HepG2 (cell line): ENCODE measurements around the gene ARHGEF39. TPM values are rescaled to one million over a fixed set of nuclear protein-coding genes. Genes with fewer than 3 reads are reported as not detected.

ENCODE experiments used
- ELF1 ChIP-seq: sonication (generic); formaldehyde crosslinking; IDR thresholded peaks from 2 replicates; pipeline ENCODE4 v1.4.0; 2020; ENCODE audit warnings: missing genetic modification reagents
- FOXJ3 ChIP-seq: sonication (generic); formaldehyde crosslinking; IDR thresholded peaks from 2 replicates; pipeline ENCODE4 v1.4.0; 2020; ENCODE audit warnings: missing genetic modification reagents, mild to moderate bottlenecking, borderline replicate concordance
- HNRNPUL1 ChIP-seq: fragments of 200-400 bp; formaldehyde crosslinking; IDR thresholded peaks from 2 replicates; pipeline ENCODE4 v1.6.1; 2017; ENCODE audit warnings: low read depth, mild to moderate bottlenecking, low read length, moderate library complexity
- KAT7 ChIP-seq: IDR thresholded peaks from 2 replicates; pipeline ENCODE4 v1.6.1; 2018; ENCODE audit warnings: borderline replicate concordance, missing compliant biosample characterization
- KDM5B ChIP-seq: sonication (generic); formaldehyde crosslinking; IDR thresholded peaks from 2 replicates; pipeline ENCODE4 v1.4.0; 2020; ENCODE audit warnings: missing genetic modification reagents, mild to moderate bottlenecking, borderline replicate concordance
- LCORL ChIP-seq, 2 experiments: fragments of 450-650 bp in 1 of 2; sonication (generic) in 1 of 2; formaldehyde crosslinking in 1 of 2; IDR thresholded peaks; 2 replicates each; pipeline versions ENCODE4 v1.5.0 to v1.6.1; 2017 to 2020; ENCODE audit warnings: antibody characterized with exemption in 1 of 2, missing genetic modification reagents in 1 of 2
- MYC ChIP-seq: sonication (generic); formaldehyde crosslinking; IDR thresholded peaks from 2 replicates; pipeline ENCODE4 v1.9.0; 2021; ENCODE audit warnings: missing genetic modification reagents, borderline replicate concordance
- NCOR1 ChIP-seq: fragments of 200-600 bp; sonication (generic); IDR thresholded peaks from 2 replicates; pipeline ENCODE4 v1.7.0; 2017; ENCODE audit warnings: antibody characterized with exemption, low read length, borderline replicate concordance
- PAWR ChIP-seq: sonication (generic); formaldehyde crosslinking; IDR thresholded peaks from 2 replicates; pipeline ENCODE4 v1.4.0; 2020; ENCODE audit warnings: missing genetic modification reagents, mild to moderate bottlenecking, borderline replicate concordance
- PRPF4 ChIP-seq: fragments of 200-400 bp; formaldehyde crosslinking; IDR thresholded peaks from 2 replicates; pipeline ENCODE4 v1.6.1; 2016; ENCODE audit warnings: low read length, low read depth; ENCODE audit not compliant: poor library complexity, severe bottlenecking
- RARG ChIP-seq: sonication (generic); formaldehyde crosslinking; IDR thresholded peaks from 2 replicates; pipeline ENCODE4 v1.4.0; 2020; ENCODE audit warnings: low read depth, mild to moderate bottlenecking, missing genetic modification reagents
- RNF219 ChIP-seq: sonication (generic); formaldehyde crosslinking; IDR thresholded peaks from 2 replicates; pipeline ENCODE4 v1.5.0; 2020; ENCODE audit warnings: mild to moderate bottlenecking, missing genetic modification reagents
- SYNCRIP ChIP-seq: fragments of 200-400 bp; formaldehyde crosslinking; IDR thresholded peaks from 2 replicates; pipeline ENCODE4 v1.6.1; 2018; ENCODE audit warnings: mild to moderate bottlenecking, low read depth, low read length; ENCODE audit not compliant: insufficient read depth
- TOE1 ChIP-seq: sonication (generic); formaldehyde crosslinking; IDR thresholded peaks from 2 replicates; pipeline ENCODE4 v1.4.0; 2020; ENCODE audit warnings: mild to moderate bottlenecking, missing genetic modification reagents
- XBP1 ChIP-seq: sonication (generic); formaldehyde crosslinking; IDR thresholded peaks from 2 replicates; pipeline ENCODE4 v1.5.0; 2020; ENCODE audit warnings: missing genetic modification reagents
- ZFAT ChIP-seq: sonication (generic); formaldehyde crosslinking; conservative IDR thresholded peaks from 2 replicates; pipeline ENCODE4 v1.8.1; 2023; ENCODE audit warnings: missing genetic modification reagents, inconsistent platforms
- ZHX2 ChIP-seq, 2 experiments: sonication (generic) in 1 of 2; formaldehyde crosslinking in 1 of 2; IDR thresholded peaks; 2 replicates each; pipeline versions ENCODE4 v1.6.1 to v1.9.0; 2014 to 2022; ENCODE audit warnings: antibody characterized with exemption in 1 of 2, borderline replicate concordance in 1 of 2, inconsistent platforms in 1 of 2, low read depth in 1 of 2, missing genetic modification reagents in 1 of 2
- ZNF441 ChIP-seq: sonication (generic); formaldehyde crosslinking; IDR thresholded peaks from 2 replicates; pipeline ENCODE4 v1.7.0; 2021; ENCODE audit warnings: missing genetic modification reagents, borderline replicate concordance
- ZNF709 ChIP-seq: sonication (generic); formaldehyde crosslinking; IDR thresholded peaks from 2 replicates; pipeline ENCODE4 v1.5.0; 2020; ENCODE audit warnings: mild to moderate bottlenecking, missing genetic modification reagents
- ZNF749 ChIP-seq: sonication (generic); formaldehyde crosslinking; IDR thresholded peaks from 2 replicates; pipeline ENCODE4 v1.8.0; 2022; ENCODE audit warnings: mild to moderate bottlenecking, missing genetic modification reagents, moderate library complexity, borderline replicate concordance
- ZSCAN20 ChIP-seq: sonication (generic); formaldehyde crosslinking; IDR thresholded peaks from 2 replicates; pipeline ENCODE4 v1.4.0; 2020; ENCODE audit warnings: missing genetic modification reagents, mild to moderate bottlenecking, borderline replicate concordance
- polyA plus RNA-seq, 8 experiments: library from polyadenylated mRNA; depleted of rRNA in 3 of 8; stranded (reverse) in 7 of 8; unstranded in 1 of 8; fragments of >200 nt; fragmentation: Illumina TruSeq in 4 of 8; extraction: Trizol in 4 of 8; gene quantifications; 2 replicates each; pipeline versions ENCODE4 v1.2.1 to v1.2.3, GENCODE V29; 2011 to 2016; ENCODE audit warnings: low read depth in 4 of 8, missing spikeins in 1 of 8, mixed read lengths in 1 of 8; ENCODE audit not compliant: insufficient read depth in 1 of 8
- total RNA-seq, 5 experiments: library from RNA; depleted of rRNA; stranded (reverse); fragments of >200 nt; fragmentation: Illumina TruSeq; extraction: Trizol; gene quantifications; 2 replicates each; pipeline ENCODE4 v1.2.3, GENCODE V29; 2016; ENCODE audit warnings: low read depth in 1 of 5

The ARHGEF39 gene
- total and polyA plus RNA-seq, 2 of the 13 experiments (the other 11 are each of a cell fraction or from before 2014, with no cell fraction given), result 11.2 to 12.3 TPM

- TF ChIP-seq FOXJ3 (CRISPR knock-in tag) (peak; percentile 80; the same call in 1 of the 2 replicates), ZNF709 (CRISPR knock-in tag) (0 out of 2 replicates have a peak, but pooled peaks have one; percentile 95), KDM5B (0 out of 2 replicates have a peak, but pooled peaks have one; percentile 52), ZFAT (CRISPR knock-in tag) (peak; percentile 87; the same call in 1 of the 2 replicates), KAT7 (peak; percentile 78; the same call in 1 of the 2 replicates), PAWR (CRISPR knock-in tag) (peak; percentile 6; the same call in 1 of the 2 replicates), ZNF441 (peak; percentile 63; the same call in 1 of the 2 replicates), LCORL (IDR thresholded peaks at IDR 0.05) (no peak), LCORL (CRISPR knock-in tag; IDR thresholded peaks at IDR 0.05) (peak; percentile 91), HNRNPUL1 (no peak), ELF1 (CRISPR knock-in tag) (peak; percentile 80), ZNF749 (CRISPR knock-in tag) (peak; percentile 97), RNF219 (CRISPR knock-in tag) (no peak), SYNCRIP (no peak), MYC (CRISPR knock-in tag) (peak; percentile 99), XBP1 (CRISPR knock-in tag) (peak; percentile 97), TOE1 (CRISPR knock-in tag) (0 out of 2 replicates have a peak, but pooled peaks have one; percentile 34), ZHX2 (IDR thresholded peaks at IDR 0.05; ENCODE audit: low read depth) (peak; percentile 89), ZHX2 (CRISPR knock-in tag; IDR thresholded peaks at IDR 0.05; ENCODE audit: borderline replicate concordance) (0 out of 2 replicates have a peak, but pooled peaks have one; percentile 79), PRPF4 (no peak), ZSCAN20 (CRISPR knock-in tag) (peak; percentile 93), NCOR1 (peak; percentile 81), RARG (CRISPR knock-in tag) (no peak; the same call in 1 of the 2 replicates)
Measured at GRCh38 chr9:35657546-35658136, 7.4 kb downstream of the ARHGEF39 start, which contains the start of gene RMRP (continued).
